Measurements from ENCODE around the gene UPP2. TPM values are rescaled to one million over a fixed set of nuclear protein-coding genes. Genes with fewer than 3 reads are reported as not detected.

UPP2 gene
- total and polyA plus RNA-seq, 4 donors, result 0.51 to 9.0 (median 1.3) TPM

- WGBS, result 59% methylated on average over 5 of the region's 5 CpGs
- Histone ChIP-seq H3K27ac (ENCODE audit: low read depth in 1 of 2, low read length in 2 of 2) (peak overlapping the region; percentile 58 to 60), H3K9ac (ENCODE audit: low read depth in 1 of 2, low read length in 2 of 2) (no peak overlapping the region), H3K9me3 (ENCODE audit: control insufficient read depth in 4 of 4, low read length in 3 of 4) (no peaks in the 10 kb centered on the region), H3K4me3 (ENCODE audit: low read depth in 1 of 3, low read length in 3 of 3) (no peak overlapping the region), H3K36me3 (ENCODE audit: control insufficient read depth in 4 of 4, insufficient read depth in 3 of 4, low read depth in 1 of 4, low read length in 3 of 4) (no peaks in the 10 kb centered on the region), H3K4me1 (ENCODE audit: control insufficient read depth in 4 of 4, insufficient read depth in 4 of 4, low read length in 3 of 4) (peaks cover 9 to 64% (median 52%) of the 10 kb centered on the region in 4 donors), H3K27me3 (ENCODE audit: control insufficient read depth in 4 of 4, insufficient read depth in 4 of 4, low read length in 3 of 4) (no peaks in the 10 kb centered on the region)
- TF ChIP-seq FOXA1 (IDR thresholded peaks at IDR 0.05) (no peak), SP1 (IDR thresholded peaks at IDR 0.05) (no peak), ATF3 (IDR thresholded peaks at IDR 0.05) (no peak), CTCF (IDR thresholded peaks at IDR 0.05; ENCODE audit: low read depth, low read length, missing input control) (no peak), JUND (IDR thresholded peaks at IDR 0.05) (no peak), EGR1 (IDR thresholded peaks at IDR 0.05; ENCODE audit: low read depth in 2 of 2) (no peak), RXRA (IDR thresholded peaks at IDR 0.05) (no peak), RAD21 (IDR thresholded peaks at IDR 0.05) (no peak), NR2F2 (IDR thresholded peaks at IDR 0.05) (no peak), HNF4A (conservative IDR thresholded peaks at IDR 0.05) (no peak), TAF1 (conservative IDR thresholded peaks at IDR 0.05) (no peak), YY1 (IDR thresholded peaks at IDR 0.05) (no peak)
- DNase-seq (ENCODE audit: low spot score), result no peak
Measured at GRCh38 chr2:158129037-158129436, 27.4 kb downstream of the UPP2 start.

- Histone ChIP-seq H3K4me3 (ENCODE audit: low read depth in 1 of 3, low read length in 3 of 3) (no peak overlapping the region), H3K9me3 (ENCODE audit: control insufficient read depth in 4 of 4, low read length in 3 of 4) (no peaks in the 10 kb centered on the region), H3K9ac (ENCODE audit: low read depth in 1 of 2, low read length in 2 of 2) (peak overlapping the region in 1 of 2 donors; percentile 10), H3K27me3 (ENCODE audit: control insufficient read depth in 4 of 4, insufficient read depth in 4 of 4, low read length in 3 of 4) (no peaks in the 10 kb centered on the region), H3K36me3 (ENCODE audit: control insufficient read depth in 4 of 4, insufficient read depth in 3 of 4, low read depth in 1 of 4, low read length in 3 of 4) (no peaks in the 10 kb centered on the region), H3K4me1 (ENCODE audit: control insufficient read depth in 4 of 4, insufficient read depth in 4 of 4, low read length in 3 of 4) (peaks cover 9 to 71% (median 52%) of the 10 kb centered on the region in 4 donors), H3K27ac (ENCODE audit: low read depth in 1 of 2, low read length in 2 of 2) (peak overlapping the region; percentile 84 to 87)
- TF ChIP-seq EGR1 (IDR thresholded peaks at IDR 0.05; ENCODE audit: low read depth in 2 of 2) (no peak), ZBTB33 (IDR thresholded peaks at IDR 0.05) (no peak), GABPA (IDR thresholded peaks at IDR 0.05 in 1 of 2, conservative IDR thresholded peaks at IDR 0.05 in 1 of 2) (no peak), HNF4G (IDR thresholded peaks at IDR 0.05) (peak; percentile 54), ATF3 (IDR thresholded peaks at IDR 0.05) (peak; percentile 68), FOXA1 (IDR thresholded peaks at IDR 0.05) (no peak), MAX (IDR thresholded peaks at IDR 0.05) (peak; percentile 46), RXRA (IDR thresholded peaks at IDR 0.05) (peak; percentile 46 to 58), YY1 (IDR thresholded peaks at IDR 0.05) (no peak), HNF4A (conservative IDR thresholded peaks at IDR 0.05) (peak; percentile 67 to 79), SP1 (IDR thresholded peaks at IDR 0.05) (peak; percentile 85), JUND (IDR thresholded peaks at IDR 0.05) (peak; percentile 42 to 69), REST (IDR thresholded peaks at IDR 0.05) (no peak), CTCF (IDR thresholded peaks at IDR 0.05; ENCODE audit: low read depth, low read length, missing input control) (no peak), TAF1 (conservative IDR thresholded peaks at IDR 0.05) (no peak), NR2F2 (IDR thresholded peaks at IDR 0.05) (no peak), FOXA2 (IDR thresholded peaks at IDR 0.05) (no peak), RAD21 (IDR thresholded peaks at IDR 0.05) (peak in 1 of 2 donors; percentile 24)
- DNase-seq (ENCODE audit: low spot score), result no peak
- 49% methylated on average over 2 of the region's 2 CpGs for WGBS
Measured at GRCh38 chr2:158130832-158131473, 29.3 kb downstream of the UPP2 start.
